SK-N-DZ (cell line): ENCODE measurements around the gene IFT43.

Experiments used
- DNase-seq: peaks from one replicate; pipeline ENCODE4 v3.0.0-alpha.2; 2015; ENCODE audit warnings: low spot score

The IFT43 gene

DNA sequence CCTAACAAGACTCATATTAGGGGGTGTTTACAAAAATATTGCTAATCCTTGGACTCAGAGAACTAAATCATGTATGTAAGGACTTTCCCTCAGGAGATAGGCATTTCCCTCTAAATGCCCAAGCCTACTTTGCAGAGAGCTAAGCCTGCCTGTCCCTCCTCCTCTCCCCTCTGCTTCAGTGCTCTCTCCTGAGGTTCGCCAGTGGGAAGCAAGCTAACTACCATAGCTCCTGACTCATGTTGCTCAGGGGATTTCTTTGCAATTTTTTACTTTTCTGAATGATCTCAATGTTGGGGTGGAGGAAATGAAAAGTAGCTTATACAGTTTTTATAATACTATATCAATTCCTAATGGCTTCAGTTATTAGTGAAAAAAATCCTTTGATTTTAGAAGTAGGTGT, 29.6 kb downstream of the IFT43 start:
- no peak for DNase-seq

DNA sequence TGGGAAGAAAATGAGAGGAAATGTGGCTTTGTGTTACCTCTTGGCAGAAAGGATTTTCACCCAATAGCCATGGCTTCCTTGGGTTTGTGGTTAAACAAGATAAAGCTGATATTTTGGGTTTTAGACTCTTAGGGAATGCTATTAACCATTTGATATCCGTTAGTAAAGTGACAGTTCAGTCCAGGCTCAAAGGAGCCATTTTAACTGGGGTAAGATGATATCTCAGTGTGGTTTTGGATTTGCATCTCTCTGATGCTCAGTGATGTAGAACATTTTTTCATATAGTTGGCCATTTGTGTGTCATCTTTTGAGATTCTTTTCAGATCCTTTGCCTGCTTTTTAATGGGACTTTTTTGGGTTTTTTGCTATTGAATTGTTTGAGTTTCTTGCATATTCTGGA, 30.1 kb downstream of the IFT43 start:
- DNase-seq = no peak

DNA sequence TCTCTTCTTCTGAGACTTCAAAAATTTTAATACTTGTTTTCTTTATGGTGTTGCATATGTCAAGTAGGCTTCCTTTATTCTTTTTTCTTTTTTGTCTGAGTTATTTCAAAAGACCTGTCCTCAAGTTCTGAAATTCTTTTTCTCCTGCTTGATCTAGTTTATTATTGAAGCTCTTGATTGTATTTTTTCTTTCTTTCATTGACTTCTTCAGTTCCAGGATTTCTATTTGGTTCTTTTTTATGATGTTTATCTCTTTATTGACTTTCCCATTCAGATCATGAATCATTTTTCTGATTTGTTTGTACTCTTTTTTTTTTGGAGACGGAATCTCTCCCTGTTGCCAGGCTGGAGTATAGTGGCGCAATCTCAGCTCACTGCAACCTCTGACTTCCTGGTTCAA, 34.1 kb downstream of the IFT43 start:
- DNase-seq = no peak

DNA sequence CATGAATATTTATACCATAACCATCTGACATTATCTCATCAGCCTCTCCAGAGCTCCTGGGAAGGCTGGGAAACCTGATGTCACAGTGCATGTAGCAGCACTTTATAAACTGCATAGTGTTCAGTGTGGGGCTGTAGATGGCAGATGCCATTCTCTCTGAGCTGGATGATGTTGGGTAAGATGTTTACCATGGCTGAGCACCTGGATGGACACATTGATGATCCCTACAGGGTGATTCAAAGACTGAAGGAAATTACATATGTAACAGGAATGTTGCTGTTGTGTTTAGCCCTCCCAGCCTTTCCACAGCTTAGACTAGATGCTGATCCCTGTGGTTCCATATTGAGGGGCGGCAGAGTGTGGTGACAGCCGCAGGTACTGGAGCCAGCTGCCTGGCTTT, 37.4 kb downstream of the IFT43 start:
- no peak for DNase-seq

DNA sequence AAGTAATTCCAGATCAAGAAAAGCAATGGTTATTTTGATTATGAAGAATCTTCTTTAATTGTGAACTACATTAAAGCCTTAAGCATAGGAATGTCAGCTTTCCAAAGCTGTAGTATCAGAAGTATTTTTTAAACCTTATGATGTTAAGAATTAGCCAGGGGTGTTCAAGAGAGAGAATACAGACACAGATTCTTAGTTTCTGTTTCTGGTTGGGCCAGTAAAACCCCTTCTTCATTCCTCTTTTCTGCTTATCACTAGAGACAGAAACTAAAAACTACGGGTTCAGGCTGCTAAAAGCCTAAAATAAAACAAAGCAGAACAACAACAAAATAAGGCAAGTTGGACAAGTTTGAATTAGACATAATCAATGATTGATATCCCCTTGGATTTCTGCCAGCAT, 38.2 kb downstream of the IFT43 start:
- DNase-seq = no peak

DNA sequence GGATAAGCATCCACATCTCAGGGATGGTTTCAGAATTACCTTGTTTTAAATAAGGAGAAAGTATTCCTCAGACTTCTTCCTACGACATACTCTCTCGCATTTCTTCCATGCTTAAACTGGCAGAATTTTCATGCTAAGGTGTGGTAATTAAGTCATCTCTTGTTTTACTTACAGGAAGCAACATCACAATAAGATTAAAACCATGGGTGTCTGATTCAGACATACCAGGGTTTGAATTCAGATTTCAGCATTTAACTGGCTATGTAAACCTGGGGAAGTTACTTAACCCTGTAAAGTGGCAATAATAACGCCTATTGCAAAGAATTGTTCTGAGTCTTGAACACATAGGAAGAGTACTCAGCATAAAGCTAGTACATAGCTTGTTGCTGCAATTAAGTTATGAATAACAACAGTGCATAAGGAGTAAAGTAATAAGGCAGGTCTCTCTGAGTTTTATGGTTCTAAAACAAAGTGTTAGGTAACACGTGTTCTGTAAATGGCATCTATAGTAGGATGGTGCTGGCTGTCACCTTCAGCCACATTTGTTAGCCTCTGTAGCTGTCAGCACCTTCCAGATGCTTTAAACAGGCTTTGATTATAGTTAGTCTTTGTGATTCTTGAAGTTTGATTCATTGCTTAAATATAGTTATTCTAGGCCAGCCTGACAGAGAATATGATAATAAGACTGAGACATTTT, 38.8 kb downstream of the IFT43 start:
- no peak for DNase-seq

DNA sequence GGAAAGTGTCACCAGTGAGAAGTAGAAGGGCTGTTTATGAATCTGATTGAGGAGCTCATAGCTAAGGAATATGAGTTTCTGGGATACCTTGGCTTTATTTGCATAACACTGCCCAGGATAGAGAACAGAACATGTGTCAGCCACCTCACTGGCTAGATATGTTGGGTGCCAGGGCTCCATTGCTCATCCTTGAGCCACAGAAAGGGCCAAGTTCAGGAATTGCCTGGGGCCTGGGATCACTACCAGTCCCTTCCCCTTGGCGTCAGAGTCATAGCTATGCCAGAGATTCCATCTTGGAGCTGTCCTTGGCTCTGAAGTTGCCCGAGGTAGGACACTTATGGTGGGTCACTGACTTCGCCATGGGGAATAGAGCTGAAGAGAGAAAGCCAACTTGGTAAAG, 49.0 kb downstream of the IFT43 start:
- no peak for DNase-seq

DNA sequence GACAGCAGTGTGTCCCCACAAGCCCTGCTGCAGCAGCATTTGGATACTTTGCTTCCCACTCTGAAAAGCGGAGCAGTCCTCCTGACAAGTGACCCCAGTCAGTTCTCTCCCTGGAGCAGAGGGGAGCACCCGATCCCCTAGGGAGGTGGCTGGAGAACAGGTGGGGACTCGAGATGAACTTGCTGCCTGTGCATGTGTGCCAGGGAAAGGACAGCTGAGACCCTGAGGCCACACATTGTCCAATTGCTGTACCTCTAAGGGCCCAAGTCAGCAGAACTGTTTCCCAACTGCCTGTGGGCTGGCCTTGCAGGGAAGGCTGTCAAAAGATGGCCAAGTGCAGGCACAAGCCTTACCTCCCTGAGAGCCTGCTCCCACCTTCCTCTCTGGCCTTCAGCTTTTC, 55.1 kb downstream of the IFT43 start:
- no peak for DNase-seq

DNA sequence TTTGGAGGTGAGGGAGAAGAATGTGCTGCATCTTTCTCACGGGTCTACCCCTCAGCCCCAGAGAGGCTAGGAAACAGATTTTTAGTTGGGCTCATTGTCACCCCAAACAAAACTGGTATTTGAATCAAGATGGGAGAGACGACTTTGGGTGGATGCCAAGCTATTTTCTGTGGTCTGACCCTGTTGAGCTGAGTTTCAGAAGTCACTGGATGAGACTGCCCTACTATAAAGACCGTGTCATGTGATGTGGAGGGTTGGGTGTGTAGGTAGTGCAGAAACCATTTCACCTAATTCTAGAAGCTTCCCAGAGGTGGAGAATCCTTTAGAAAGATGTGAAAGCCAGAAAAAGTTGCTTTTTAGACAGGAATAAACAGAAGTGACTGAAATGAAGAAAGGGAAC, 60.2 kb downstream of the IFT43 start:
- DNase-seq = no peak

DNA sequence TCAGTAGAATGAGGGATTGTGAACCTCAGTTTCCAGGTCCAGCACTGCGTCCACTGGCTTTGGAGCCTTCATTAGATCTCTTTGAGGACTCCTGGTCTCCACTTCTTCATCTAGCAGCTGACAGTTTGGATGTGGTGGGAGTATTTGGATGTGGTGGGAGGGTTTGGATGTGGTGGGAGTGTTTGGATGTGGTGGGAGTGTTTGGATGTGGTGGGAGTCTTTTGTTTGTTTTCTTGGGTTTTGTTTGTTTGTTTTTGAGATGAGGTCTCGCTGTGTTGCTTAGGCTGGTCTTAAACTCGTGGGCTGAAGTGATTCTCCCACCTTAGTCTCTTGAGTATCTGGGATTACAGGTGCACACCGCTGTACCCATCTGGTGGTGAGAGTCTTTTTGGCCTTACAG, 64.7 kb downstream of the IFT43 start:
- DNase-seq = no peak

DNA sequence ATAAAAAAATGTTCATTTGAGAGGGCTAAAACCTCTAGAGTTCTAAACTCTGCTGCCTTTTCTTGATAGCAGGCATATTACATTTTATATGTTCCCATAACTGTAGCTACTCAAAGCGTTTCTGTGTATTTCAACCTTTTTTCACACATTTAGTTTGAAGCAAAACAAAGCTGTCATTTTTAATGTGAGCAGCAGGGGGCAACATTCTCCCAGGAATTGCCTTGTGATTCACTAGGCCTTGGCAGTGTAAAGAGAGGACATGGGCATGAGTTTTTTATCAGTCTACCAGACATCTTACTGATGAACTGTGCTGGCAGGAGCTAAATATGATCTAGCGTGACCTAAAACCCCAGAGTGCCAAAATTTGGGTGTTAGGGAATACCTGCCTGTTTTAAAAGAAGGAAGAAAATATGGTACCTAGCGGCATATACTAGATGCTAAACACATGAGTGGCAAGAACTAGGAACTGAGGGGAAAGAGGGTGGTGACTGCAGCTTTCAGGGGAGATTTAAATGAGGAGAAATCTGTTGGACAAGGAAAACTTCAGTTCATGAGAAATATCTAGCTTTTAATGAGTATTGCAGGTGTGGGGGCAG, 65.3 kb downstream of the IFT43 start:
- peak; percentile 70 for DNase-seq

DNA sequence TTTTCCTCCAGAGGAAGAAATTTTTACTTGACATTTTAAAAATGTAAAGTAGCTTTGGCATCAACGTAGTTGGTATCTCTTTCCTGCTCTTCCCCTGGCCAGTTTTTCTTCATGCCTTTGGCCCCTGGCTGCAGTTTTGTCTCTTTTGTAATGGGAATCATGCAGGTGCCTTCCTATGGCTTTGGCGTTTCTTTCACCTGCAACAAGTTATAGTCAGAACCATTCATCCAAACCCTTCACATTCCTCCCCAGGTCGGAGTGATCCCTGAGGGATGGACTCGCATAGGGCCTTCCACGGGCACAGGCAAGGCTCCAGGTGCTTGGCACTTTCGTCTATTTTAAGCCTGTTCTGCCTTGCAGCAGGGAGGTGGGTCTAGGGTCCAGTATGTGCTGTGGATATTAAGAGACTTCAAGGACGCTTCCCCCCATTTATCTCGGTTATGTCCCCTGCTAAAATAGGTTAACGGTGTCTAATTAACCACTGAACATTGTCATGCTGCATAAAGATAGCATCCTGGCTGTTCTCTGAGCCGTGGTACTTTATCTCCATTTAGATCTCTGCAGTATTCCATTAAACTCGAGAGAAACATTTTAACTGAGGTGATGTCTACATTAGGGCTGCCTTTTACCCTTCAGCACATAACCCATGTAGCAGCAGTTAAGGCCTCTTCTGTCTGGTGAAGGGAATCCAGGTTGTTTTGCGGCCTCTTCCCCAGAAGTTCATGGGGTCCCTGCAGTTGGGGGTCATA, 66.3 kb downstream of the IFT43 start:
- peak; percentile 82 for DNase-seq

DNA sequence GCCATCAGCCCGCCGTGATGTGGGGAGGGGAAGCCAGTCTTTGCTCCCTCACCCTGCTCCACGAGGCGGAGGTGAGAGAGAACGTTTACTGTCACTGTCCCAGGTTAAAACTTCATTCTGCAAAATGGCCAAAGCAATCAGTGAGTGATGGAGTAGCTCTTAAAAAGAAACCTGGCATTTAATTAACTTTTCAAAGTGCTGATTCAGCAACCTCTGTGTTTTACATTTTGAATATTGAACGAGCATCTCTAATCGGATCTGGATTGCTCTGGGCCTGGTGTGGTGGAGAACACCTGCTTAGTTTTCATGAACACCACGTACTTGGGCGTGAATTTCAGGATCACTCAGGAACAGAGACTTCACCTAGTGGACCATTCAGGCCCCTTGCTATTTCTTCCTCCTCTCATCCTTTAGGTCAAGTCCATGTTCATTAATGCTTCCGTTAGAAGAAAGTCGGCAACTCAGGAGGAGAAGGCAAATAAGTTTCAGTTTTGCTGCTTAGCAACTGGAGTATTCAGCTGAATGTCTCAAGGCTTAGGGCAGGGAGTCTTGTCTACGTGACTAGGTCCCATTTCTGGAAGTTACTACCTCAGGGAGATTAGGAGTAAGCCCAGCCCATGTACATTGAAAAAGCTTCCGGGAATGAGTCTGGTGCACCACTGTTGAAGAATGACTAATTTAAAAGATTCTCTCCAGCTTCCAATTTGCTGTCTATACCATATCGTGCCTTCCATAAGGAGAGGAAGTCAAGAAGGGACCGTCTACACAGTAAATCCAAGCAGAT, 68.2 kb downstream of the IFT43 start:
- no peak for DNase-seq

DNA sequence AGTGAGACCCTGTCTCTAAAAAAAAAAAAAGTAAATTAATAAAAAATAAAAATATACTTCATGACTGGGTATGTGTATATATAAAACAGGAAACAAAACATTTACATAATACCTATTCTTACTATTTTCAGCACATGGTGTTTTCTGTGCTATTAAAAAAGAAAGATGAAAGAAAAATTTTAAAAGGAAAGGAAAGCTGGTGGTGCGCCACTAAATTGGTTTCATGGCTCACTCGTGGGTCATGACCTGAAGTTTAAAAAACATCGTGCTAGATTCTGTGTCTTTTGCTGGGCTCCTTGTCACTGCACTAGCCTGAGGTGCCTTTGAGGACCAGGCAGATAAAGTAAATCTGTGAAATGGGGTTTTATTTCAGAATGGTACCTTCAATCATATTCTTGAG, 69.8 kb downstream of the IFT43 start:
- DNase-seq = no peak

DNA sequence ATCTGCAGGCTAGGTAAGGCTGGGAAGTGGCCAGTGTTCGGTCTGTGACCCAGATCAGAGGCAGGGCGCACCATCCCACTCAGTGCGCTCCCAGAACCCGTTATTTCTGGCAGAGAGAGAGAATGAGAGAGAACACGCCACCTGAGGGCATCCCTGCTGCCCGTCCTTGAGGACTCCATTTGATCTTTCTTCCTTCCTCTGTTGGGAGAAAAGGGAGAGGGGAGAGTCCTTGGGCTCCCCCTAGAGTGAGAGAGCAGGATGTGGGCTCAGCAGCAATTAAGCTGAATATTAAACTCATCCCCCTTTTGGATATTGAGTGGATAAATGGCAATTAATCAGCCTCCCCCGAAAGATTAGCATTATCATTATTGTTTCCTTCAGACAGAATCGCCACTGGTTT, 70.6 kb downstream of the IFT43 start:
- no peak for DNase-seq

DNA sequence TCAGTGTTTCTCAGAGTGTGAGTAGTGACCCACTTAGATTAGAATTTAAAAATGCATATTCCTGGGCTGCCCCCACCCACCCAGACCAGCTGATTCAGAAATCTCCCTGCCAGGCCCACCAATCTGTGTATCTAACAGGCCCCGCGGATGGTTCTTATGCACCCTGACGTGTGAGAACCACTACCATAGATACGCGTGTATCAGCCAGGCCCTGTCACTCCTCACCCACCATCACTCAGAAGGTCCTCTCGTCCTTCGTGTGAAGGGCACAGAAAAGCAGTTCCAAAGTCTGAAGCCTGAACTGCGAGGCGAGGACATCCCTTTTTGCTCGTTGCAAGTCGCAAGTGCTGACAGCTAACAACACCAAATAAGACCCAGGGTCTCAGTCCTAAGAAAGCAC, 72.4 kb downstream of the IFT43 start:
- no peak for DNase-seq

DNA sequence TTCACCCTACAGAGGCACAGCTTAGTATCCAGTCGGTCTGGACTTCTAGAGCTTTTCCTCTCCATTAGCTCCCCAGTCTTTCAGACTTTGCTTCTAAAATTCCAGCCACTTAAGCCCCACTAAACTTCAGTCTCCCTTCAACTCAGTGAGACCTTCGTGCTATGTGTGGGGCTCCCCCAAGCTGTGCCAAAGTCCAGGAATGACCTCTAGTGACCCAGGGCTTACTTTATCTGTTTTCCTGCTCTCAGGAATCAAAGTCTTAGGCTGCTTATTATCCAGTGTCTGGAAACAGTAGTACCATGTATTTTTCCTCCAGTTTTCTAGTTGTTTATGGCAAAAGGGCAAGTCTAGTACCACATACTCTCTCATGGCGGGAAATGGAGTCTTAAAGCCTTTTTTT, 77.8 kb downstream of the IFT43 start:
- no peak for DNase-seq

DNA sequence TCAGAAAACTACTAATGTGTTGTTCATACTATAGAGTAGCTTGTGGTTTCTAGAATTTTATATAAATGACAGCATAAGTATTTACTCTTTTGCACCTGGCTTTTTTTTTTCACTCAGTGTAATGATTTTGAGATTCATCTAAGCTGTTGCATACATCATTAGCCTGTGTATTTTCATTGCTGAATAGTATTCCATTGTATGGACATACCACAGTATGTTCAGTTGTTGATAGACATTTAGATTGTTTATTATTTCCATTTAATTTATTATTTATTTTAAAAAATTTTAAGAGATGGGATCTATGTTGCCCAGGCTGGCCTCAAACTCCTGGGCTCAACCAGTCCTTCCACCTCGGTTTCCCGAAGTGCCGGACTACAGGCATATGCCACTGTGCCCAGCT, 80.0 kb downstream of the IFT43 start:
- DNase-seq = no peak

DNA sequence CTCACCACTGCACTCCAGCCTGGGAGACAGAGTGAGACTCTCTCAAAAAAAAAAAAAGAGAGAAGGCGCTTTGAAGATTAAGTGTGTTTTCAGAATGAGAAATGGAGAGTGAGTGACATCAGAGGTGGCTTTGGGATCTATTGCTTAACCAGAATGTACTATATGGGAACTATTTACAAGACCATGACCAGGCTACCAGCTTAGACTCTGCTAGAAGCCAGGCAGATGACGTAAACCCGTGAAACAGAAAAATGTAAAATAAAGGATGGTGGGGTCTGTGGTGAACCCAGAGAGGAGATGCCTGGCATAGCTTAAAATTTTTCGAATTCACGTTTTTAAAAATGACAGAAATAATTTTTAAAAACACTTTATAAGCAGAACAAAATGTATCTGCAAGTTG, 82.0 kb downstream of the IFT43 start:
- DNase-seq = no peak

DNA sequence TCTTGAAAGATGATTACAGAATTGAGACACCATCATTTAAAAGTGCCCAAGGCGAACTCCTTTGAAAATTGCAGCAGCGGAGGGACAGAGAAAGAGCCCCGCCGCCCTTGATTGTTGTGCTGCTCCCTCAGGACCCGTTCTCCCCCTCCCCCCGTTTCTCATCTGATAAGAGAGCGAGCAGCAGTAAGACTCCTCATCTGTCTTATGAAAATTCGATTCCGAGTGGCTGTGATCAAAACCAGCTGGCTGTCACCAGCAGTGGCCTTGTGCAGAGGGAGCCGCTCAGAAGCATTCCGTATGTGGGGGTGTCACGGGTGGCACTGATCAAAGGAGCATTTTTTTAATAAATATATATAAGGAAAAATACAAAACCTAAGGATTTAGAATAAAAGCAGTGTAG, 88.2 kb downstream of the IFT43 start:
- peak; percentile 95 for DNase-seq

DNA sequence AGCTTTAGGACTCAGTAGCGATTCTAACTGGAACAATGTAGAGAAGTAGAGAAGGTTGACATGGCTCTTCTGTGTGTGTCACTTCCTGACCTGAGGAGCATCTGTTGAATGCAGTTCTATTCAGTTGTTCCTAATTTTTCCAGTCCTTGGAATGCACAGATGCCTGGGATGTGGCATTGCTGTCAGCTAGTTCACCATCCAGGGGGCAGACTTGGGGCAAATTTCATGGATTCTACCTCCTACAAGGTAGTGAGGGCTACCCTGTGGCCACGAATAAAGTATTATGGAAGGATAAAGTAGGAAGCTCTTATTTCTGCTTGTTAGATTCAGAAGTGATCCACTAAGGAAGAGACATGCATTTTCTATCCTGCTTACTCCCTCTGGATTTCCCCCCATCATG, 91.8 kb downstream of the IFT43 start:
- DNase-seq = no peak

DNA sequence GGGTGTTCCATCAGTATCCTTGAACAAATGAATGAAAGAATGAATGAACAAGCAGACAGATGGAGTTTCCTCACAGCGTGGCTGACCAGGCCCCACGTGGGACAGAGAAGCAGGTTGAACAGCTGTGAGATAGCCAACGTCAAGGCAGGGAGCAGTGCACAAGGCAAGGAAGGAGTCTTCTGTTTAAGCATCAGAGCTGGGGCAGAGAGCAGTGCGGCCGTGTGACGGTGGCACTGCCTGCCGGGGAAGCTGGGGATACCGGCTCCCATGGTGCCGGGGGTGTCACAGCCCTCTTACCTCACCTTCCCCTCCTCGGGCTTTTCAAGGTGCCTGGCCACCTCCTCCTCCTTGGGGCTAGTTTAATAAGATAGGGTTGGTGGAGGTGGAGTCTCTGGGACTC, 92.9 kb downstream of the IFT43 start:
- DNase-seq = no peak
